Measurements from ENCODE around the gene TAMM41.
A peak's percentile ranks its signal among the peaks of the same experiment; 100 is the strongest.
"Not testable (repeated sequence)": the region's sequence is repeated elsewhere in the genome, so short reads cannot be mapped to it uniquely, and the experiment has no call there.

Gene TAMM41

DNA sequence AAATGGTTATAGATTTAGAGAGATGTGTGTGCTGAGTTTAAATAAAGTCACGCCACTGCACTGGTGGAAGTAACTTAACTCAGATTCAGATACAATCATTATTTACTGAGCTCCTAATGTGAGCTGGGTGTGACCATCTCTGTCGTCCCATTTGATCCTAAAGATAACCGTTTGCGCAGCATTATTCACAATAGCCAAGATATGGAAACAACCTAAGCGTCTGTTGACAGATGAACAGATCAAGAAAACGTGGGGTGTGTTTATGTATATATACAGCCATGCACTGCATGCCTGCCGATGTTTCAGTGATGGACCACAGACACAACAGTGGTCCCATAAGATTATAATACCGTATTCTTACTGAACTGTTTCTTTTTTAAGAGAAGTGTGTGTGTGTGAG, 71.2 kb downstream of the TAMM41 start:
- Histone ChIP-seq H3K4me3 (no peak overlapping the region), H3K27ac (no peak overlapping the region)
- TF ChIP-seq CTCF (IDR thresholded peaks at IDR 0.05) = no peak
- DNase-seq (ENCODE audit: low spot score) = no peak

GRCh38 chr3:11774296-11774877, 72.3 kb downstream of the TAMM41 start:
- H3K4me3 ChIP-seq = no peak overlapping the region
- no peak overlapping the region for H3K27ac ChIP-seq
- no peak for TF ChIP-seq CTCF (IDR thresholded peaks at IDR 0.05)
- DNase-seq (ENCODE audit: low spot score) = no peak

- DNase-seq (ENCODE audit: low spot score); H3K27ac ChIP-seq; H3K4me3 ChIP-seq: not testable (repeated sequence)
Observed at GRCh38 chr3:11771931-11772330, 74.8 kb downstream of the TAMM41 start.

- Histone ChIP-seq H3K4me3 (peak overlapping the region; percentile 50), H3K27ac (no peak overlapping the region)
- no peak for DNase-seq (ENCODE audit: low spot score)
- no peak for TF ChIP-seq CTCF (IDR thresholded peaks at IDR 0.05)
Observed at GRCh38 chr3:11770477-11771391, 76.0 kb downstream of the TAMM41 start.

- TF ChIP-seq CTCF (IDR thresholded peaks at IDR 0.05) = no peak
- DNase-seq (ENCODE audit: low spot score) = no peak
- peak overlapping the region; percentile 50 for H3K4me3 ChIP-seq
- no peak overlapping the region for H3K27ac ChIP-seq
Observed at GRCh38 chr3:11769704-11770476, 76.8 kb downstream of the TAMM41 start.

- no peak for DNase-seq (ENCODE audit: low spot score)
- H3K4me3 ChIP-seq = no peak overlapping the region
- TF ChIP-seq CTCF (IDR thresholded peaks at IDR 0.05) = no peak
- H3K27ac ChIP-seq = no peak overlapping the region
Observed at GRCh38 chr3:11768604-11769003, 78.1 kb downstream of the TAMM41 start.

GRCh38 chr3:11764931-11765363, 81.7 kb downstream of the TAMM41 start:
- no peak for DNase-seq (ENCODE audit: low spot score)
- H3K4me3 ChIP-seq = no peak overlapping the region
- no peak for TF ChIP-seq CTCF (IDR thresholded peaks at IDR 0.05)
- no peak overlapping the region for H3K27ac ChIP-seq
